SK-N-SH (cell line): ENCODE data around the gene TET1. TPM values are rescaled to one million over a fixed set of nuclear protein-coding genes. Genes with fewer than 3 reads are reported as not detected.

Experiments
- CTCF ChIA-PET: fragments of 300-600, 350-600 bp; formaldehyde crosslinking; extraction: SDS; loops from one replicate; lab custom pipeline; 2021; lab: Yijun Ruan, JAX
- POLR2A ChIA-PET: fragments of 350-600 bp; sonication (Branson Sonifier 250); formaldehyde crosslinking; extraction: SDS; loops from one replicate; lab custom pipeline; 2020; ENCODE audit warnings: antibody characterized with exemption, inconsistent platforms; lab: Yijun Ruan, JAX
- DNase-seq: peaks from one replicate; pipeline ENCODE4 v3.0.0; 2012
- H2AFZ ChIP-seq: fragments of 200-600 bp; sonication (generic); 2 replicates; pipeline ENCODE4 v1.8.1; 2016; ENCODE audit warnings: antibody characterized with exemption, mild to moderate bottlenecking, low read depth
- H3F3A ChIP-seq: fragments of 200-600 bp; sonication (generic); replicated peaks from 2 replicates; pipeline ENCODE3; 2016; ENCODE audit warnings: antibody characterized with exemption, mild to moderate bottlenecking; ENCODE audit not compliant: insufficient read depth
- H3K27ac ChIP-seq, 2 experiments: fragments of 200-500 bp in 1 of 2; fragments of 200-600 bp in 1 of 2; sonication (Bioruptor generic) in 1 of 2; sonication (generic), shearing (Covaris generic) in 1 of 2; 2 replicates each; pipeline versions ENCODE4 v1.5.1 to v1.6.1; 2014 to 2016; ENCODE audit warnings: low read depth in 2 of 2, inconsistent platforms in 1 of 2, low read length in 1 of 2, mild to moderate bottlenecking in 1 of 2, mixed read lengths in 1 of 2
- H3K27me3 ChIP-seq: fragments of 200-600 bp; sonication (generic), shearing (Covaris generic); 2 replicates; pipeline ENCODE4 v1.6.1; 2016; ENCODE audit warnings: mixed run types; ENCODE audit not compliant: insufficient read depth
- H3K36me3 ChIP-seq, 2 experiments: fragments of 200-500 bp in 1 of 2; fragments of 200-600 bp in 1 of 2; sonication (Bioruptor generic) in 1 of 2; sonication (generic) in 1 of 2; replicated peaks in 1 of 2; 2 replicates each; pipeline versions ENCODE3 to v1.5.1; 2014 to 2016; ENCODE audit warnings: low read length in 1 of 2, mild to moderate bottlenecking in 1 of 2; ENCODE audit not compliant: insufficient read depth in 2 of 2, control insufficient read depth in 1 of 2
- H3K4me1 ChIP-seq, 2 experiments: fragments of 200-500 bp in 1 of 2; fragments of 200-600 bp in 1 of 2; sonication (Bioruptor generic) in 1 of 2; sonication (generic), shearing (Covaris generic) in 1 of 2; 2 replicates each; pipeline versions ENCODE4 v1.5.1 to v1.6.1; 2014 to 2016; ENCODE audit warnings: low read depth in 1 of 2, low read length in 1 of 2, mixed run types in 1 of 2; ENCODE audit not compliant: insufficient read depth in 2 of 2, control insufficient read depth in 1 of 2
- H3K4me2 ChIP-seq: fragments of 200-600 bp; sonication (generic), shearing (Covaris generic); 2 replicates; pipeline ENCODE4 v1.6.1; 2017; ENCODE audit warnings: mixed run types
- H3K4me3 ChIP-seq, 2 experiments: fragments of 200-500 bp in 1 of 2; fragments of 200-600 bp in 1 of 2; sonication (Bioruptor generic) in 1 of 2; sonication (generic), shearing (Covaris generic) in 1 of 2; 2 replicates each; pipeline versions ENCODE4 v1.5.1 to v1.8.1; 2014 to 2016; ENCODE audit warnings: low read depth in 2 of 2, inconsistent platforms in 1 of 2, low read length in 1 of 2, mild to moderate bottlenecking in 1 of 2, mixed read lengths in 1 of 2, moderate library complexity in 1 of 2
- H3K79me2 ChIP-seq: fragments of 200-600 bp; sonication (generic); 2 replicates; pipeline ENCODE4 v1.8.1; 2017; ENCODE audit warnings: mild to moderate bottlenecking; ENCODE audit not compliant: insufficient read depth
- H3K9ac ChIP-seq: fragments of 200-600 bp; sonication (generic); 2 replicates; pipeline ENCODE4 v1.6.1; 2017; ENCODE audit warnings: mixed run types
- H3K9me2 ChIP-seq: fragments of 200-600 bp; sonication (generic); 2 replicates; pipeline ENCODE4 v1.6.1; 2017; ENCODE audit warnings: mixed run types
- H3K9me3 ChIP-seq: fragments of 200-600 bp; sonication (generic); 2 replicates; pipeline ENCODE4 v1.6.1; 2017; ENCODE audit warnings: mixed run types, mild to moderate bottlenecking, moderate library complexity
- H4K20me1 ChIP-seq: fragments of 200-600 bp; sonication (generic); 2 replicates; pipeline ENCODE4 v1.6.1; 2017; ENCODE audit warnings: mild to moderate bottlenecking, mixed run types; ENCODE audit not compliant: insufficient read depth
- CHD2 ChIP-seq: fragments of 150-350 bp; IDR thresholded peaks from 2 replicates; pipeline ENCODE4 v1.6.1; 2018; ENCODE audit warnings: low read length; ENCODE audit not compliant: partially characterized antibody
- FOXM1 ChIP-seq: IDR thresholded peaks from 2 replicates; pipeline ENCODE4 v1.4.0; 2012; ENCODE audit warnings: low read depth, mild to moderate bottlenecking
- GABPA ChIP-seq: IDR thresholded peaks from 2 replicates; pipeline ENCODE4 v1.4.0; 2012; ENCODE audit warnings: low read depth, mild to moderate bottlenecking
- JUND ChIP-seq: IDR thresholded peaks from 2 replicates; pipeline ENCODE4 v1.4.0; 2012
- MEF2A ChIP-seq: IDR thresholded peaks from 2 replicates; pipeline ENCODE4 v1.4.0; 2012; ENCODE audit warnings: low read depth, borderline replicate concordance
- MXI1 ChIP-seq: IDR thresholded peaks from 2 replicates; pipeline ENCODE4 v1.6.1; 2012; ENCODE audit warnings: mild to moderate bottlenecking, low read depth, low read length, improper control_type of control experiment
- NRF1 ChIP-seq: IDR thresholded peaks from 2 replicates; pipeline ENCODE4 v1.6.1; 2012; ENCODE audit warnings: low read depth, mild to moderate bottlenecking, low read length
- RCOR1 ChIP-seq: fragments of 150-350 bp; IDR thresholded peaks from 2 replicates; pipeline ENCODE4 v1.6.1; 2017; ENCODE audit warnings: antibody characterized with exemption, low read length
- RFX5 ChIP-seq: IDR thresholded peaks from 2 replicates; pipeline ENCODE4 v1.6.1; 2012; ENCODE audit warnings: mild to moderate bottlenecking, improper control_type of control experiment, low read length
- RXRA ChIP-seq: IDR thresholded peaks from 2 replicates; pipeline ENCODE4 v1.4.0; 2012; ENCODE audit warnings: low read depth, mild to moderate bottlenecking, borderline replicate concordance
- SMC3 ChIP-seq: IDR thresholded peaks from 2 replicates; pipeline ENCODE4 v1.6.1; 2012; ENCODE audit warnings: low read depth, low read length, improper control_type of control experiment
- TAF1 ChIP-seq: IDR thresholded peaks from 2 replicates; pipeline ENCODE4 v1.6.1; 2012; ENCODE audit warnings: low read depth, mild to moderate bottlenecking, low read length, moderate library complexity, borderline replicate concordance
- YY1 ChIP-seq: IDR thresholded peaks from 2 replicates; pipeline ENCODE4 v1.4.0; 2012; ENCODE audit warnings: low read depth, mild to moderate bottlenecking
- WGBS: methylation state at CpG from one replicate; pipeline ENCODE4 v1.1.6; 2017; ENCODE audit warnings: low lambda C conversion rate; 5-methylcytosine and 5-hydroxymethylcytosine counted together
- polyA plus RNA-seq, 3 experiments: library from polyadenylated mRNA; depleted of rRNA; stranded (reverse); fragments of >200 nt; gene quantifications; 2 replicates each; pipeline ENCODE4 v1.2.3, GENCODE V29; 2012
- TF ChIP-seq, protein P1 (sequence below): IDR thresholded peaks from 2 replicates; pipeline ENCODE4; 2012
- TF ChIP-seq, protein P2 (sequence below): fragments of 150-350 bp; IDR thresholded peaks from 2 replicates; pipeline ENCODE4 v1.6.1; 2016; ENCODE audit warnings: mild to moderate bottlenecking, low read depth, low read length
- TF ChIP-seq, protein P3 (sequence below): IDR thresholded peaks from 2 replicates; pipeline ENCODE4 v1.4.0; 2012; ENCODE audit warnings: low read depth
- TF ChIP-seq, protein P4 (sequence below): IDR thresholded peaks from 2 replicates; pipeline ENCODE4 v1.4.0; 2012; ENCODE audit warnings: low read depth, borderline replicate concordance
- TF ChIP-seq, protein P5 (sequence below): fragments of 150-350 bp; IDR thresholded peaks from 2 replicates; pipeline ENCODE4 v1.6.1; 2017; ENCODE audit warnings: antibody characterized with exemption, low read length, low read depth, borderline replicate concordance

Gene TET1
- polyA plus RNA-seq, 1 of the 3 experiments (the other 2 are of a cell fraction) = 0.38 TPM

DNA sequence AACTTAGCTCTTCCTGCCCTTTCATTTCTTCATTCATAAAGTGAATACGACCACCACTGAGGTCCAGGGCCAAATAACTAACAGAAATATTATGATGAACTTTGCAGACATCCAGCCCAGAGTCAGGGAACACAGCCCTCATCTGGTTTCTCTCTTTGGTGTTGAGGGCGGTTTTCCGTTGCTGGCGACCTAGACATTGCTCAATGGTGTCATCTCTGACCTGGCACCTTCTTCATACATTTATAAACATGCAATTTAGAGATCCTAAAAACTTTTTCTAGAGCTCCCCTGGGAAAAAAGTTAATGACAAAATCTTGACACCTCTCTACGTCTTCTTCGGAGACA lies 324 bp upstream of the TET1 start:
- Histone ChIP-seq H3K9me3 (no peaks in the 10 kb centered on the region), H3K4me2 (peak overlapping the region; percentile 87), H3K27me3 (no peaks in the 10 kb centered on the region), H3F3A (no peaks in the 10 kb centered on the region), H3K9ac (peak overlapping the region; percentile 90; the same call in 1 of the 2 replicates), H4K20me1 (no peaks in the 10 kb centered on the region), H3K36me3 (no peaks in the 10 kb centered on the region), H3K9me2 (no peaks in the 10 kb centered on the region), H3K4me1 (peaks cover 10 to 14% of the 10 kb centered on the region in 2 experiments; a peak in 3 of 4 replicates), H3K4me3 (peak overlapping the region; percentile 84 to 85), H3K27ac (no peak overlapping the region; a peak in 1 of 4 replicates), H3K79me2 (peaks cover 38% of the 10 kb centered on the region), H2AFZ (peak overlapping the region; percentile 82)
- ChIA-PET CTCF (interaction anchor here (0.8 to 2.9 kb wide), 5 partner anchors 8 to 56 kb away, joined by 3 to 11 read pairs (median 4); no protein-coding TSS in a partner anchor), POLR2A (interaction anchor here (0.6 to 1.8 kb wide), 3 partner anchors 39 to 47 kb away, joined by 4 to 30 read pairs (median 6); no protein-coding TSS in a partner anchor)
- 29% methylated on average over 6 of the region's 6 CpGs for WGBS
- TF ChIP-seq, protein P1, sequence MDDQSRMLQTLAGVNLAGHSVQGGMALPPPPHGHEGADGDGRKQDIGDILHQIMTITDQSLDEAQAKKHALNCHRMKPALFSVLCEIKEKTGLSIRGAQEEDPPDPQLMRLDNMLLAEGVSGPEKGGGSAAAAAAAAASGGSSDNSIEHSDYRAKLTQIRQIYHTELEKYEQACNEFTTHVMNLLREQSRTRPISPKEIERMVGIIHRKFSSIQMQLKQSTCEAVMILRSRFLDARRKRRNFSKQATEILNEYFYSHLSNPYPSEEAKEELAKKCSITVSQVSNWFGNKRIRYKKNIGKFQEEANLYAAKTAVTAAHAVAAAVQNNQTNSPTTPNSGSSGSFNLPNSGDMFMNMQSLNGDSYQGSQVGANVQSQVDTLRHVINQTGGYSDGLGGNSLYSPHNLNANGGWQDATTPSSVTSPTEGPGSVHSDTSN = no peak
- TF ChIP-seq, protein P2, sequence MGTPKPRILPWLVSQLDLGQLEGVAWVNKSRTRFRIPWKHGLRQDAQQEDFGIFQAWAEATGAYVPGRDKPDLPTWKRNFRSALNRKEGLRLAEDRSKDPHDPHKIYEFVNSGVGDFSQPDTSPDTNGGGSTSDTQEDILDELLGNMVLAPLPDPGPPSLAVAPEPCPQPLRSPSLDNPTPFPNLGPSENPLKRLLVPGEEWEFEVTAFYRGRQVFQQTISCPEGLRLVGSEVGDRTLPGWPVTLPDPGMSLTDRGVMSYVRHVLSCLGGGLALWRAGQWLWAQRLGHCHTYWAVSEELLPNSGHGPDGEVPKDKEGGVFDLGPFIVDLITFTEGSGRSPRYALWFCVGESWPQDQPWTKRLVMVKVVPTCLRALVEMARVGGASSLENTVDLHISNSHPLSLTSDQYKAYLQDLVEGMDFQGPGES = no peak
- no peak for TF ChIP-seq RCOR1
- TF ChIP-seq GABPA = no peak
- TF ChIP-seq, protein P3, sequence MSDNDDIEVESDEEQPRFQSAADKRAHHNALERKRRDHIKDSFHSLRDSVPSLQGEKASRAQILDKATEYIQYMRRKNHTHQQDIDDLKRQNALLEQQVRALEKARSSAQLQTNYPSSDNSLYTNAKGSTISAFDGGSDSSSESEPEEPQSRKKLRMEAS = no peak
- no peak for TF ChIP-seq RFX5
- TF ChIP-seq FOXM1 = no peak
- no peak for TF ChIP-seq SMC3
- TF ChIP-seq MXI1 = no peak
- TF ChIP-seq, protein P4, sequence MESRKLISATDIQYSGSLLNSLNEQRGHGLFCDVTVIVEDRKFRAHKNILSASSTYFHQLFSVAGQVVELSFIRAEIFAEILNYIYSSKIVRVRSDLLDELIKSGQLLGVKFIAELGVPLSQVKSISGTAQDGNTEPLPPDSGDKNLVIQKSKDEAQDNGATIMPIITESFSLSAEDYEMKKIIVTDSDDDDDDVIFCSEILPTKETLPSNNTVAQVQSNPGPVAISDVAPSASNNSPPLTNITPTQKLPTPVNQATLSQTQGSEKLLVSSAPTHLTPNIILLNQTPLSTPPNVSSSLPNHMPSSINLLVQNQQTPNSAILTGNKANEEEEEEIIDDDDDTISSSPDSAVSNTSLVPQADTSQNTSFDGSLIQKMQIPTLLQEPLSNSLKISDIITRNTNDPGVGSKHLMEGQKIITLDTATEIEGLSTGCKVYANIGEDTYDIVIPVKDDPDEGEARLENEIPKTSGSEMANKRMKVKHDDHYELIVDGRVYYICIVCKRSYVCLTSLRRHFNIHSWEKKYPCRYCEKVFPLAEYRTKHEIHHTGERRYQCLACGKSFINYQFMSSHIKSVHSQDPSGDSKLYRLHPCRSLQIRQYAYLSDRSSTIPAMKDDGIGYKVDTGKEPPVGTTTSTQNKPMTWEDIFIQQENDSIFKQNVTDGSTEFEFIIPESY = no peak
- TF ChIP-seq, protein P5, sequence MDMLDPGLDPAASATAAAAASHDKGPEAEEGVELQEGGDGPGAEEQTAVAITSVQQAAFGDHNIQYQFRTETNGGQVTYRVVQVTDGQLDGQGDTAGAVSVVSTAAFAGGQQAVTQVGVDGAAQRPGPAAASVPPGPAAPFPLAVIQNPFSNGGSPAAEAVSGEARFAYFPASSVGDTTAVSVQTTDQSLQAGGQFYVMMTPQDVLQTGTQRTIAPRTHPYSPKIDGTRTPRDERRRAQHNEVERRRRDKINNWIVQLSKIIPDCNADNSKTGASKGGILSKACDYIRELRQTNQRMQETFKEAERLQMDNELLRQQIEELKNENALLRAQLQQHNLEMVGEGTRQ = no peak
- TF ChIP-seq MEF2A = no peak
- no peak for TF ChIP-seq YY1
- TF ChIP-seq JUND = no peak
- no peak for TF ChIP-seq RXRA
- TF ChIP-seq NRF1 = no peak
- no peak for TF ChIP-seq CHD2
- TF ChIP-seq TAF1 = no peak
- no peak for DNase-seq
